Midbrain (tissue), 1 donor: ENCODE results near the gene KCNC1.

Experiments used
- DNase-seq: peaks from one replicate; lab custom pipeline; 2025; lab: John Stamatoyannopoulos, UW

The KCNC1 gene

GRCh38 chr11:17827006-17827405, 92.4 kb downstream of the KCNC1 start:
- DNase-seq = no peak

- no peak for DNase-seq
Observed at GRCh38 chr11:17828311-17828751, 93.8 kb downstream of the KCNC1 start.

DNA sequence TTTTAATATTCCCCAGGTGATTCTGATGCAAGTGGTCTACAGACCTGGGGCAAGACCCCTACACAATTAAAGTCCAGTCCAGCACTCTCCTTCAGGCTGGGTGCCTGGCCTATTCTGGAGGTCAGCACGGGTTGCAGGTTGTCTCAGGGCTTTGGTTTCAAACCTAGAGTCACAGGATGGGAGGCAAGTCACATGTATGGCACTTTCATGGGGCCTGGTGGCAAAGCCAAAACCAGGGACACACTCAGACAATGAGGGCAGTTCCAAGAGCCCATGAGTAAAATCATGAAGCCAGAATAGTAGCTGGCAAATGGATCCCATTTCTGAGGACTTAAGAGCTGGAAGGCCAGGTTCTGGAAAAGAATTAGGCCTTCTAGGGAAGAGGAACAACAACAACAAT, 96.6 kb downstream of the KCNC1 start:
- no peak for DNase-seq

- no peak for DNase-seq
Observed at GRCh38 chr11:17831883-17832282, 97.3 kb downstream of the KCNC1 start.
